C4-2B (cell line): ENCODE results near the gene MEGF11.
"Not testable (repeated sequence)": the region's sequence is repeated elsewhere in the genome, so short reads cannot be mapped to it uniquely, and the experiment has no call there.

ENCODE experiments used
- H3K27ac ChIP-seq: fragments of 450-650 bp; 2 replicates; pipeline ENCODE4 v1.5.1; 2017
- ZFX ChIP-seq: fragments of 450-650 bp; IDR thresholded peaks from 2 replicates; pipeline ENCODE4 v1.6.1; 2017
- TF ChIP-seq, protein P1 (sequence below): fragments of 450-650 bp; conservative IDR thresholded peaks from 2 replicates; pipeline ENCODE4 v1.5.1; 2017; ENCODE audit warnings: mild to moderate bottlenecking

The MEGF11 gene

DNA sequence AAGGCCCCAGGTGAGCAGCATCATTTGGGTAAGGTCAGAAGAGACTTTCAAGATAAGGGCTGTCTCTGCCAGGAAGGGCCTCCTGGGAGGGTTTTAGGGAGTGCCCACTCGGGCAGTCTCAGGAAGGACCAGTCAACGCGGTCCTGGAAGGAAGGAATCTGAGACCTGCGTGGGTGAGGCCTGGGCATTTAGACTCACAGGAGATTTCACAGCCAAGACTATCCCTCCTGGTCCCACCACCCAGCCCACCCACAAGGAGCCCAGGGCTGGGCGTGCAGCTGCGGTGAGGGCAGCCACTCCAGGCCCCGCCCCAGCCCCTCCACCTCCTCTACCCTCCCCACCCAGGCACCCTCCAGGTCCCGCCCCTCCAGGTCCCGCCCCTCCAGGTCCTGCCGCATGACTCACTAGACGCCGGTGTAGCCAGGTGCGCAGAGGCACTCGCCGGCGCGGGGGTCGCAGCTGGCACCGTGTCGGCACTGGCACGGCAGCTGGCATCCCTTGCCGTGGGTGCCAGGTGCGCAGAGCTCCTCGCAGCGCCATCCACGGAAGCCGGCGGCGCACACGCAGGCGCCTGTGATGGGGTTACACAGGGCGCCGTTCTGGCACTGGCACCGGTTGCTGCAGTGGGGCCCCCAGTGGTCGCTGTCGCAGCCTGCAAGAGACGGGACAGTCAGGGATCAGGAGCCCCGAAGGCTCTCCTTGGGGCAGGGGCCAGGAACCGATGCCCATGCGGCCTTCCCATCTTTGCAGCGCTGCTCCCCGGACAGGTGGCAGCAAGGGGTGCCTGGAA lies 271.5 kb downstream of the MEGF11 start:
- H3K27ac ChIP-seq = no peak overlapping the region
- no peak for TF ChIP-seq ZFX
- TF ChIP-seq, protein P1, sequence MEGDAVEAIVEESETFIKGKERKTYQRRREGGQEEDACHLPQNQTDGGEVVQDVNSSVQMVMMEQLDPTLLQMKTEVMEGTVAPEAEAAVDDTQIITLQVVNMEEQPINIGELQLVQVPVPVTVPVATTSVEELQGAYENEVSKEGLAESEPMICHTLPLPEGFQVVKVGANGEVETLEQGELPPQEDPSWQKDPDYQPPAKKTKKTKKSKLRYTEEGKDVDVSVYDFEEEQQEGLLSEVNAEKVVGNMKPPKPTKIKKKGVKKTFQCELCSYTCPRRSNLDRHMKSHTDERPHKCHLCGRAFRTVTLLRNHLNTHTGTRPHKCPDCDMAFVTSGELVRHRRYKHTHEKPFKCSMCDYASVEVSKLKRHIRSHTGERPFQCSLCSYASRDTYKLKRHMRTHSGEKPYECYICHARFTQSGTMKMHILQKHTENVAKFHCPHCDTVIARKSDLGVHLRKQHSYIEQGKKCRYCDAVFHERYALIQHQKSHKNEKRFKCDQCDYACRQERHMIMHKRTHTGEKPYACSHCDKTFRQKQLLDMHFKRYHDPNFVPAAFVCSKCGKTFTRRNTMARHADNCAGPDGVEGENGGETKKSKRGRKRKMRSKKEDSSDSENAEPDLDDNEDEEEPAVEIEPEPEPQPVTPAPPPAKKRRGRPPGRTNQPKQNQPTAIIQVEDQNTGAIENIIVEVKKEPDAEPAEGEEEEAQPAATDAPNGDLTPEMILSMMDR = no peak

DNA sequence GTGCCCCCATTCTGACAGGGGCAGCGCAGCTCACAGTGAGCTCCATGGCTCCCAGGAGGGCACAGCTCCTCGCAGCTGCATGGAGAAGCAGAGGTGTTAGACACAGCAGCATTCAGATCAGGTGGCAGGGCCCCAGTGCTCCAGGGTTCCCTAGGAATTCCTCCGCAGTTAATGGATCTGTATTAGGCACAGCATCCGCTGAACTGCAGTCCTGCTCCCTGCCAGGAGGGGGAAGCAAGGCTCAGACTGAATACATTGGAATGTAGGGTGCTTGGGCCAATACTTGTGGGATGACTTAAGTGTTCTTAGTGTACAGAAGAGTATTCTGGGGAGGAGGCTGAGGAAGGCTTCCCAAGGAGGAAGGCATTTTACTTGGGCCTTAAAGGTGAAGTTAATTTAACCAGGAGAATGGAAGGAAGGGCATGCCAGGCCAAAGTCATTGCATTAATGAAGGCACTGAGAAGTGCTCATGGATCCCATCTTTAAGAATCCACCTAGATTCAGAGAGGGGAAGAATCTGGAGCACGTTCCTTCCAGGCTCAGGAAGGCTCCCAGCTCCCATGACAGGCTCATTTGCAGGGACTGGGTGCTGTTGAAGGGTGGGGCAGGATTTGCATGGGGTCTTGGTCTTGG lies 272.6 kb downstream of the MEGF11 start:
- H3K27ac ChIP-seq = no peak overlapping the region

DNA sequence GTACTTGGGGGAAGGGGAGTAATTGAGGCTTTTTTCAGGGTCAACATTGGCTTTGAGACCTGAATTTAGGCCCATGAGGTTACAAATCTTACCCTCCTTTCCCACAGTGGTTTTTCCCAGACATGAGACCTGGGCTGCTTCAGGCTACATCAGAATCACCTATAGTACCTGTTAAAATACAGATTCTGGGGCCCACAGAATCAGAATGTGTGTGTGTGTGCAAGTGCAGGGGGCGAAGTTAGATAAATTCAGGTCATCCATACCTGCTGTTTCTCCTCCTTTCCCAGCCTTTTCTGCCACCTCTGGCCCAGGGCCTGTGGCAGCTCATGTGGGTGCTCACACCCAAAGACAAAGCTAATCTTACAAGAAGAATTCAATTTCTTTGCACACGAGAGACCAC lies 273.7 kb downstream of the MEGF11 start:
- no peak overlapping the region for H3K27ac ChIP-seq
- no peak for TF ChIP-seq ZFX
- TF ChIP-seq, protein P1 = no peak

More for the DNA sequence above, 272.6 kb downstream of the MEGF11 start:
- TF ChIP-seq, protein P1 = peak; percentile 84
- no peak for TF ChIP-seq ZFX

DNA sequence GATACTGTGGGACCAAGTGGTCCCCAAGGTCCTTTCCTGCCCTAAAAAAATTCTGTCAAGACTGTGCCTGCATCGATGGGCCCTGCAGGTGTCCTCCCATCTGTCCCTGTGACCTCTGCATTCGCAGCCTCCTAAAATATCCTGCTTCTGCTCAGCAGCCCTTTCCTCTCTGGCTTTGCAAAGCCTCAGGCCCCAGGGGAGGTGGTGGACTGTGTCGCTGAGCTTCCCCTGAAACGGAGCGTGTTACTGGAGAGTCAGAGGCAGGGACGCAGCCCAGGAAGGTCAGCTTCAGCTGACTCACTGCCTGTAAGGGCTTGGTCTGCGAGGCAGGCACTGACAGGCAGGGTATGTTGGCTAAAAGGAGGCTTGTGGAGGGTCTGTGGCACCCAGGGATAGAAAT lies 274.2 kb downstream of the MEGF11 start:
- H3K27ac ChIP-seq = no peak overlapping the region
- no peak for TF ChIP-seq ZFX
- TF ChIP-seq, protein P1 = no peak

DNA sequence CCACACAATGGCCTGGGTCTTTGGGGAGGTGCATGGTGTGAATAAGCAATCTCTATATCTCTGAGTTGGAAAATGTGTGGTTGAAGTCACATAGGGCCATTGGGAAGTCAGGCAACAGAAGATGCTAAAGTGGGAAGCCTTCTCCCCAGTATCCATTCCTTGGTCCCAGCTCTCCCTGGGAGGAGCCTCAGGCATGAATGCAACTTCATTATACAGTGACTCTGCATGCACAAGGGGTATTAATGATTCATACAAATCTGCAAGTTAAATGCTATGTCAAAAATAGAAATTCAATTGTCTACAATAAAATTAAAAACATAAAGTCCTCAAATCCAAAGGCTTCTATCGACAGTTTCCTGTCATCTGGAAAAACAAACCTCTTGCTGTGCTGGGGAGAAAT lies 275.4 kb downstream of the MEGF11 start:
- no peak overlapping the region for H3K27ac ChIP-seq
- no peak for TF ChIP-seq ZFX
- TF ChIP-seq, protein P1 = no peak

DNA sequence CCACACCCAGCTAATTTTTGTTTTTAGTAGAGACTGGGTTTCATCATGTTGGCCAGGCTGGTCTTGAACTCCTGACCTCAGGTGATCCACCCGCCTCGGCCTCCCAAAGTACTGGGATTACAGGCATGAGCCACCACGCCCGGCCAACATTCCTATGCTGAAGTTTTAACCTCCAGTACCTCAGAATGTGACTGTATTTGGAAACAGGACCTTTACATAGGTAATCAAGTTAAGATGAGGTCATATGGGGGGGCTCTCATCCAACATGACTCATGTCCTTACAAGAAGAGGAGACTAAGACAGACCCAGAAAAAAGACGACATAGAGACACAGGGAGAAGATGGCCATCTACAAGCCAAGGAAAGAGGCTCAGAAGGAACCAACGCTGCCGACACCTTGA lies 277.4 kb downstream of the MEGF11 start:
- H3K27ac ChIP-seq = not testable (repeated sequence)

DNA sequence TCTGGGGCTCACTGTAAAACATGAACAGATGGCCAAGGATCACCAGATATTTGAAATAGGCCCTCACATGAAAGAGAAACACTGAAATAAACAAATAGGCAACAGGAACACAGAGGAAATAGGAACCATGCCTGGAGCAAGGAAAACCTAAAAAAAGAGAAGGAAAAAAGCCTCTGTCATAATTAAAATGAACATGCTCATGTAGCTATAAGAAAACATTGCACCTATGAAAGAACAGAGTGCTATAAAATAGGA lies 281.9 kb downstream of the MEGF11 start:
- H3K27ac ChIP-seq = no peak overlapping the region
- no peak for TF ChIP-seq ZFX
- TF ChIP-seq, protein P1 = no peak
